HG03064 (cell line): ENCODE data around the gene CHRNA4.

Experiments used
- ATAC-seq: cut with Tn5 transposase; IDR thresholded peaks from one replicate; pipeline ENCODE4 v1.9.1; 2021; ENCODE audit warnings: low read depth; ENCODE audit not compliant: unreplicated experiment

CHRNA4 gene

GRCh38 chr20:63398744-63399514 lies 37.8 kb upstream of the CHRNA4 start:
- ATAC-seq = no peak

GRCh38 chr20:63397946-63398450 lies 36.8 kb upstream of the CHRNA4 start:
- no peak for ATAC-seq

- ATAC-seq = no peak
Observed at GRCh38 chr20:63397155-63397843, 36.1 kb upstream of the CHRNA4 start.

- no peak for ATAC-seq
Observed at GRCh38 chr20:63396300-63396699, 35.2 kb upstream of the CHRNA4 start.

GRCh38 chr20:63395723-63396122 lies 34.6 kb upstream of the CHRNA4 start:
- no peak for ATAC-seq

- no peak for ATAC-seq
Observed at GRCh38 chr20:63394920-63395455, 33.8 kb upstream of the CHRNA4 start.

GRCh38 chr20:63394069-63394919 lies 33.1 kb upstream of the CHRNA4 start:
- no peak for ATAC-seq

GRCh38 chr20:63393566-63393965 lies 32.4 kb upstream of the CHRNA4 start:
- no peak for ATAC-seq

GRCh38 chr20:63392465-63393365 lies 31.6 kb upstream of the CHRNA4 start:
- ATAC-seq = no peak

- no peak for ATAC-seq
Observed at GRCh38 chr20:63387917-63388316, 26.8 kb upstream of the CHRNA4 start.

GRCh38 chr20:63387393-63387792 lies 26.2 kb upstream of the CHRNA4 start:
- no peak for ATAC-seq

- ATAC-seq = no peak
Observed at GRCh38 chr20:63386491-63386890, 25.3 kb upstream of the CHRNA4 start.

GRCh38 chr20:63385819-63386218 lies 24.7 kb upstream of the CHRNA4 start:
- ATAC-seq = no peak

GRCh38 chr20:63384336-63384735 lies 23.2 kb upstream of the CHRNA4 start:
- no peak for ATAC-seq

- ATAC-seq = no peak
Observed at GRCh38 chr20:63383556-63383955, 22.4 kb upstream of the CHRNA4 start.

GRCh38 chr20:63382551-63383300 lies 21.6 kb upstream of the CHRNA4 start:
- no peak for ATAC-seq

GRCh38 chr20:63381781-63382431 lies 20.8 kb upstream of the CHRNA4 start:
- ATAC-seq = no peak

- ATAC-seq = no peak
Observed at GRCh38 chr20:63380346-63380870, 19.3 kb upstream of the CHRNA4 start.
